ENCODE measurements around the gene CLGN.

DNA sequence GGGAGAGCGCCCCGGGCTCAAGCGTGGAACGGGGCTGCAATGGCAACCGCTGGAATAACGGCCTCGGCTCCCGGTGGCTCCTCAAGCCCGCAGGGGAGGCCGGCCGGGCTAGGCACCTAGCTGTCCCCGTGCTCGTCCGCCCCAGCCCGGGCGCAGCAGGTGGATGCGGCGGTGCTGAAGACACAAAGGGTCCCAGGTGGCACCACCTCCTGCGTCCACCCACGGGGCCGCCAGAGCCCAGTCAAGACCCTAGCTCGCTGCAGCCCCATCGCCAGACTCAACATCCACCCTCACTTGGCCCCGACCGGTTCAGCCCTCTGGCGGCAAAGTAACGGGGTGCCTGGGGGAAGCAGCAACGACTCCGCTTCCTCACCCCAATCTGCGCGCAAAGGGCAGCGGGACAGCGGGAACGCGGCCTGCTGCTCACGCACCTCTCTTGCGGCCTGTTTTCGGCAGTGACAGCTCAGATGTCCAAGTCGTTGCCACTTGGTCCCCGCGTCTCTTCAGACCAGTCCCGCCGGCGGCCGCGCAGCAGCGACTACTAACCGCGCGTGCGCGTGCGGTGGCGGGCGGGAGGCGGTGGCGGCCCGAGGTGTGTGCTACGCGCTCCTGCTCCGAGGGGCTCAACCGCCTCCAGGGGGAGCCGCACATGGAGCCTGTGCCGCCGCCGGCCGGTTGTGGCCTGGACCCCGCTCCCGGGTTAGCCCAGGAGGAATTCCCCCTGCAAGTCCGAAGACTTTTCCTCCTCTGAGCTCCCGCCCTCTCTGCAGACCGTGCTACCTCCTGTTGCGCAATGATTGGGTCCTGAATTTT is at the start of gene CLGN:
- no peak for TF ChIP-seq GABPA (IDR thresholded peaks at IDR 0.05; ENCODE audit: low read depth)
- TF ChIP-seq, protein P1, sequence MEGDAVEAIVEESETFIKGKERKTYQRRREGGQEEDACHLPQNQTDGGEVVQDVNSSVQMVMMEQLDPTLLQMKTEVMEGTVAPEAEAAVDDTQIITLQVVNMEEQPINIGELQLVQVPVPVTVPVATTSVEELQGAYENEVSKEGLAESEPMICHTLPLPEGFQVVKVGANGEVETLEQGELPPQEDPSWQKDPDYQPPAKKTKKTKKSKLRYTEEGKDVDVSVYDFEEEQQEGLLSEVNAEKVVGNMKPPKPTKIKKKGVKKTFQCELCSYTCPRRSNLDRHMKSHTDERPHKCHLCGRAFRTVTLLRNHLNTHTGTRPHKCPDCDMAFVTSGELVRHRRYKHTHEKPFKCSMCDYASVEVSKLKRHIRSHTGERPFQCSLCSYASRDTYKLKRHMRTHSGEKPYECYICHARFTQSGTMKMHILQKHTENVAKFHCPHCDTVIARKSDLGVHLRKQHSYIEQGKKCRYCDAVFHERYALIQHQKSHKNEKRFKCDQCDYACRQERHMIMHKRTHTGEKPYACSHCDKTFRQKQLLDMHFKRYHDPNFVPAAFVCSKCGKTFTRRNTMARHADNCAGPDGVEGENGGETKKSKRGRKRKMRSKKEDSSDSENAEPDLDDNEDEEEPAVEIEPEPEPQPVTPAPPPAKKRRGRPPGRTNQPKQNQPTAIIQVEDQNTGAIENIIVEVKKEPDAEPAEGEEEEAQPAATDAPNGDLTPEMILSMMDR (IDR thresholded peaks at IDR 0.05; ENCODE audit: insufficient read depth, low read length): no peak
